ENCODE results near the gene B3GNT4. TPM values are rescaled to one million over a fixed set of nuclear protein-coding genes. Genes with fewer than 3 reads are reported as not detected.
A peak's percentile ranks its signal among the peaks of the same experiment; 100 is the strongest.
"Not testable (repeated sequence)": the region's sequence is repeated elsewhere in the genome, so short reads cannot be mapped to it uniquely, and the experiment has no call there.

The B3GNT4 gene
- total RNA-seq, 6 donors from 2014 or later, result 0.24 to 0.44 (median 0.29) TPM; not detected in 3

- Histone ChIP-seq H3K27me3 (peaks cover 0 to 20% (median 11%) of the 10 kb centered on the region in 4 donors), H3K9me3 (no peaks in the 10 kb centered on the region), H3K4me1 (peaks cover 18 to 35% (median 21%) of the 10 kb centered on the region in 4 donors), H3K36me3 (no peaks in the 10 kb centered on the region), H3K4me3 (no peak overlapping the region), H3K27ac (no peak overlapping the region)
- WGBS, 2 donors, result 85 to 93% methylated on average over 4 to 5 of the region's 5 CpGs
- ATAC-seq (ENCODE audit: low FRiP score in 2 of 2), result no peak
- TF ChIP-seq POLR2AphosphoS5 (IDR thresholded peaks at IDR 0.05) (no peak), EP300 (IDR thresholded peaks at IDR 0.05) (no peak), CTCF (IDR thresholded peaks at IDR 0.05) (no peak), POLR2A (IDR thresholded peaks at IDR 0.05) (no peak)
- no peak for DNase-seq
These were observed 2.1 kb upstream of the B3GNT4 start for GRCh38 chr12:122201381-122201780.

- H3K4me3 ChIP-seq, result no peak overlapping the region
- peaks cover 18 to 35% (median 21%) of the 10 kb centered on the region in 4 donors for H3K4me1 ChIP-seq
- no peaks in the 10 kb centered on the region for H3K9me3 ChIP-seq
- no peak for ATAC-seq (ENCODE audit: low FRiP score in 2 of 2)
- DNase-seq, result no peak
- TF ChIP-seq EP300 (IDR thresholded peaks at IDR 0.05), result no peak
- WGBS, 2 donors, result 96 to 97% methylated on average over 6 of the region's 6 CpGs
- no peak overlapping the region for H3K27ac ChIP-seq
- peaks cover 0 to 6% (median 3%) of the 10 kb centered on the region in 4 donors for H3K36me3 ChIP-seq
- peaks cover 0 to 20% (median 11%) of the 10 kb centered on the region in 4 donors for H3K27me3 ChIP-seq
These were observed 1.5 kb upstream of the B3GNT4 start for GRCh38 chr12:122202017-122202416.

- ATAC-seq (ENCODE audit: low FRiP score in 2 of 2); DNase-seq; H3K9me3 ChIP-seq; H3K27ac ChIP-seq: not testable (repeated sequence)
- H3K36me3 ChIP-seq, result peaks cover 0 to 14% (median 10%) of the 10 kb centered on the region in 4 donors
- H3K27me3 ChIP-seq, result peaks cover 0 to 20% (median 11%) of the 10 kb centered on the region in 4 donors
- H3K4me1 ChIP-seq, result peaks cover 18 to 35% (median 21%) of the 10 kb centered on the region in 4 donors
- peak overlapping the region in 3 of 4 donors; percentile 51 to 81 (median 63) for H3K4me3 ChIP-seq
- 58 to 67% methylated on average over 19 of the region's 19 CpGs for WGBS, 2 donors
These were observed 698 bp upstream of the B3GNT4 start for GRCh38 chr12:122202811-122203210.

- Histone ChIP-seq H3K4me1 (peaks cover 18 to 35% (median 21%) of the 10 kb centered on the region in 4 donors), H3K4me3 (peak overlapping the region; percentile 22 to 81 (median 57)), H3K36me3 (peaks cover 4 to 30% (median 24%) of the 10 kb centered on the region in 4 donors), H3K27ac (no peak overlapping the region), H3K9me3 (no peaks in the 10 kb centered on the region), H3K27me3 (peaks cover 0 to 20% (median 11%) of the 10 kb centered on the region in 4 donors)
- WGBS, 2 donors, result 39 to 49% methylated on average over 11 to 15 of the region's 71 CpGs
- no peak for TF ChIP-seq POLR2AphosphoS5 (IDR thresholded peaks at IDR 0.05)
- peak in 1 of 2 donors; percentile 2 for ATAC-seq (ENCODE audit: low FRiP score in 2 of 2)
- DNase-seq, result peak in 1 of 2 donors; percentile 88
These were observed 901 bp downstream of the B3GNT4 start for GRCh38 chr12:122204167-122205052.

GRCh38 chr12:122205053-122205925, 1.8 kb downstream of the B3GNT4 start:
- DNase-seq (no peak), ATAC-seq (ENCODE audit: low FRiP score in 2 of 2) (no peak)
- Histone ChIP-seq H3K4me1 (peaks cover 18 to 35% (median 21%) of the 10 kb centered on the region in 4 donors), H3K9me3 (no peaks in the 10 kb centered on the region), H3K4me3 (no peak overlapping the region), H3K36me3 (peaks cover 9 to 37% (median 29%) of the 10 kb centered on the region in 4 donors), H3K27me3 (peaks cover 0 to 18% (median 11%) of the 10 kb centered on the region in 4 donors), H3K27ac (no peak overlapping the region)
- WGBS, 2 donors, result 50 to 55% methylated on average over 20 to 23 of the region's 23 CpGs
- TF ChIP-seq EP300 (IDR thresholded peaks at IDR 0.05), result no peak
- no peak for TF ChIP-seq POLR2A (IDR thresholded peaks at IDR 0.05)
- no peak for TF ChIP-seq CTCF (IDR thresholded peaks at IDR 0.05)
- no peak for TF ChIP-seq POLR2AphosphoS5 (IDR thresholded peaks at IDR 0.05)
